Measurements from ENCODE around the gene CST7.
"Not testable (repeated sequence)": the region's sequence is repeated elsewhere in the genome, so short reads cannot be mapped to it uniquely, and the experiment has no call there.

The CST7 gene

DNA sequence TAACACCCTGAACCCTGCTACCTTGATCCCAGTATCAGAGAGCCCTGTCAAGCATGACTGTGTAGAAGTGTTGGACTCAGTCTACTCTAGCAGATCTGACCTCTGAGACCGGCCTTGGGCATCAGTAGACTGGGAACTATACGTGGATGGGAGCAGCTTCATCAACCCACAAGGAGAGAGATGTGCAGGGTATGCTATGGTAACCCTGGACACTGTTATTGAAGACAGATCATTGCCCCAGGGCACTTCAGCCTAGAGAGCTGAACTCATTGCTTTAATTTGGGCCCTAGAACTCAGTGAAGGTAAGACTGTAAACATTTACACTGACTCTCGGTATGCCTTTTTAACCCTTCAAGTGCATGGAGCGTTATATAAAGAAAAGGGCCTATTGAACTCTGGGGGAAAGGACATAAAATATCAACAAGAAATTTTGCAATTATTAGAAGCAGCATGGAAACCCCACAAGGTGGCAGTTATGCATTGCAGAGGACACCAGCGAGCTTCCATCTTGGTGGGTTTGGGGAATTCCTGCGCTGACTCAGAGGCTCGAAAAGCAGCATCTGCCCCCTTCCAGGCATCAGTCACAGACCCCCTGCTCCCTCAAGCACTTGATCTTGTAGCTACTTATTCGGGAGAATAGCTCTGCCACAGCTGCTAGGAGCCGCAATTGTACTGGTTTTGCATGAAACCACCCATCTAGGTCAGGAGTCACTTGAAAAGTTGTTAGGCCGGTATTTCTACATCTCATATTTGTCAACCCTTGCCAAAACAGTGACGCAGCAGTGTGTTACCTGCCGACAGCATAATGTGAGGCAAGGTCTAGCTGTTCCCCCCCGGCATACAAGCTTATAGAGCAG lies 19.0 kb upstream of the CST7 start:
- peak; percentile 33 for DNase-seq

DNA sequence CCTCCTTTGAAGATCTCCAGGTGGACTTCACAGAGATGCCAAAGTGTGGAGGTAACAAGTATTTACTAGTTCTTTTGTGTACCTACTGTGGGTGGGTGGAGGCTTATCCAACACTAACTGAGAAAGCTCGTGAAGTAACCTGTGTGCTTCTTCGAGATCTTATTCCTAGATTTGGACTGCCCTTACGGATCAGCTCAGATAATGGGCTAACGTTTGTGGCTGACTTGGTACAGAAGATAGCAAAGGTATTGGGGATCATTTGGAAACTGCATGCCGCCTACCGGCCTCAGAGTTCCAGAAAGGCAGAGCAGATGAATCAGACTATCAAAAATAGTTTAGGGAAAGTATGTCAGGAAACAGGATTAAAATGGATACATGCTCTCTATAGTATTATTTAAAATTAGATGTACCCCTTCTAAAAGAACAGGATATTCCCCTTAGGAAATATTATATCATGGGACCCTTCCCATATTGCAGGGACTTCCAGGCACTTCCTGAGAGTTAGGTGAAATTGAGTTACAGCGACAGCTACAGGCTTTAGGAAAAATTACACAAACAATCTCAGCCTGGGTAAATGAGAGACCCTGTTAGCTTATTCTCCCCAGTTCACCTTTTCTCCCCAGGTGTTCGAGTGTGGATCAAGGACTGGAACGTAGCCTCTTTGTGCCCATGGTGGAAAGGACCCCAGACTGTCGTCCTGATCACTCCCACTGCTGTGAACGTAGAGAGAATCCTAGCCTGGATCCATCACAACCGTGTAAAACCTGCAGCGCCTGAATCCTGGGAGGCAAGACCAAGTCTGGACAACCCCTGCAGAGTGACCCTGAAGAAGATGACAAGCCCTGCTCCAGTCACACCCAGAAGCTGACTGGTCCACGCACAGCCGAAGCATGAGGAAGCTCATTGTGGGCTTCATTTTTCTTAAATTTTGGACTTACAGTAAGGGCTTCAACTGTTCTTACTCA lies 18.1 kb upstream of the CST7 start:
- not testable (repeated sequence) for DNase-seq

DNA sequence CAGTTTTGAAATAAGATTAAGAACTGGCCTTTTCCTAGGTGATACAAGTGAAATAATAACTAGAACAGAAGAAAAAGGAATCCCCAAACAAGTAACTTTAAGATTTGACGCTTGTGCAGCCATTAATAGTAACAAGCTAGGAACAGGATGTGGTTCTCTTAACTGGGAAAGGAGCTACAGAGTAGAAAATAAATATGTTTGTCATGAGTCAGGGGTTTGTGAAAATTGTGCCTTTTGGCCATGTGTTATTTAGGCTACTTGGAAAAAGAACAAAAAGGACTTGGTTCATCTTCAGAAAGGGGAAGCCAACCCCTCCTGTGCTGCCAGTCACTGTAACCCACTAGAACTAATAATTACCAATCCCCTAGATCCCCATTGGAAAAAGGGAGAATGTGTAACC lies 17.2 kb upstream of the CST7 start:
- not testable (repeated sequence) for DNase-seq

- no peak for DNase-seq
Measured at GRCh38 chr20:24933266-24933908, 15.7 kb upstream of the CST7 start.

GRCh38 chr20:24934101-24934661 lies 14.9 kb upstream of the CST7 start:
- DNase-seq, result no peak

DNA sequence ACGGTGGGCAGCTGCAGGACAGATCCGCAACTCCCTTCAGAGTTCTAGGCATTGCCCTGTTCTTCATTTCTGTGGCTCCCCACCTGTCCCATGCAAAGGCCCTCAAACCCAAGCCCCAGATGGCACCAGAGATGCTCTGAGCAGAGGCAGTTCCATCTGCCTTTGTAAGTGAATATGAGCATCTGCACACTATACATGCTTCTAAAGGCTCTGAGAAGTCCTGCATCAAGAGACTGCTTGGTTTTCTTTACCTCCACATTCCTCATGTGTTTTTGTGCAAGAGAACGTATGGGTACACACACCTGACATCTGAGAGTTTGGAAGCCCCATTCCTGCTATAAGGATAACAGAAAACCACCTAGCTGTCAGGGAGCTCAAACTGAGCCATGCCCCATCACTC lies 14.4 kb upstream of the CST7 start:
- DNase-seq, result no peak

GRCh38 chr20:24935140-24935539 lies 13.9 kb upstream of the CST7 start:
- DNase-seq, result no peak

DNA sequence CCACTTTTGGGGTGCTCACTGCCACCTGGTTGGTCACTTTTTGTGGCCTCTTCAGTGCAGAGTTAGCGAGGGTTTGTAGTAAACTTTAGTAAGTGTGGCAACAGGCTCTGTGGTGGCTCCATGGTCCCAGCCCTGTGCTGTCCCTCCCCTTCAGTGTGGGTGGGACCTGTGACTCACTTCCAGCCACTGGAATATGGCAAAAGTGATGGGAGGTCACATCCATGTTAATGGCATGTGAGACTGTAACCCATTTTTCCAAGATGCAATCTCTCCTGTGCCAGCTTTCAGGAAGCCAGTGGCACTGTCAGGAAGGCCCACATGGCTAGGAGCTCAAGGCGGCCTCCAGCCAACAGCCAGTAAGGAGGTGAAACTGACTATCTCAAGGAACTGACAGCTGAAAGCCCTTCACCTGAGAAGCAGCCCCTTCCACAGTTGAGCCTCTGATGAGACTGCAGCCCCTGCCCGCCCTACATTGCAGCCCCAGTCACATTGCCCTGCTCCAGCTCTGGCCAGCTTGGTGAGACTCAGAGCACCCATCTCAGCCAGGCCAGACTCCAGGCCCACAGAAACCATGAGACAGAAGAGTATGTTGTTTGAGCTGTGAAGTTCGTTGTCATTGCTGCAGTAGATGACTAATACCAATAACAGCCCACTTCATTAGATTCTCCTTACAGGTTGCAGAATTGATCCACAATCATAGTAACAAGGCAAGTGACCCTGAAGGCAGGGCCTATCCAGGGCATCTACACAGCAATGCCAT lies 13.1 kb upstream of the CST7 start:
- DNase-seq, result no peak

GRCh38 chr20:24936526-24937407 lies 12.3 kb upstream of the CST7 start:
- no peak for DNase-seq

- no peak for DNase-seq
Measured at GRCh38 chr20:24937579-24937978, 11.5 kb upstream of the CST7 start.

GRCh38 chr20:24938498-24938897 lies 10.6 kb upstream of the CST7 start:
- DNase-seq, result no peak

DNA sequence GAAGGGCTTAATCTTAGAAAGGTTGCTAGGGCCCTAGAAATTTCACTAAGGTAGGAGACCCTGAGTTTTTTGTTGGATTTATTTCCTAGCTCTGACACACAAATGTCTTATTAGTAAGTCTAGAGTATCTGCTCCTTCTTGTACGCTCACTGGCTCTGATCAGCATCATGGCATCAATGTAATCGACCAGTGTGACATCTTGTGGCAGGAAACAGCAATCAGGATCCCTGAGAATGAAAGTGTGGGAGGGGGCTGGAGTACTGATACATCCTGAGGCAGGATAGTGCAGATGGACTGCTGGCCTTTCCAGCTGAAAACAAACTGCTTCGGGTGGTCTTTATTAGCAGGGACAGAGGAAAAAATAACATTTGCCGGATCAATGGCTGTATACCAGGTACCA lies 10.0 kb upstream of the CST7 start:
- DNase-seq, result no peak

DNA sequence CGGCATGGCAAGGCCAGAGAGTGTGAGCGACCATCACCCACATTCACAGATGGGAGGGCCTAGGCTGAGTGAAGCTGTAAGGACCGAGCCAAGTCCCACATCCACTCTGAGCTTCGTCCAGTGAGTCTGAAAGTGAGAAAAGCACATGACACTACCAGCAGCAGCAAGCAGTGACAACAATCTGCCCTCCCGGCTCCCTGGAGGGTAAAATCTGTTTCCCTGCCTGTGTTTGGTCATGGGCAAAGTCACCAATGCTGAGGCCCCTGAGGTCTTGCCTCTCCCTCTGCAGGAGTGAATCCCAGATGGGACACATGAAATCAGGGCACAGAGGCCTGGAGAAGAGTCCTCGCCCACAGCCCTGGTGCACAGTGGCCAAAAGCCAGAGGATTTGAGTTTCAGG lies 6.4 kb upstream of the CST7 start:
- DNase-seq, result no peak

DNA sequence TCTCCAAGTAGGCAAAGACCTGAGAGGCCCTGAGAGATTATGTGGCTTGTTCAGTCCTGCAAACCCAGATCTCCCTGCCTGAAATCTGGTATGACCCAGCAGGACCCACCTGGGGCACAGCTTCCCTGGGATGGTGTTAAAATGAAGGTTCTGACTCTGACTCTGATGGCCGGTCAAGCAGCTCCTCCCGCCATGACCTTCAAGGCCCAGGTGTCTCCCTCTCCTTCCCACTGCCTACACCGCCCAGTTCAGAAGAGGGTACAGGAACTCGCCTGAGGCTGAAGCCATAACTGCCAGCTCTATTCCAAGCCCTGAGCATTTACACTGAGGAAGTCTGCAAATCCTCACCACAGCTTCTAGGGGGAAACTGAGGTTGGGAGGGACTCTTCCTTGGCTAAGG lies 5.9 kb upstream of the CST7 start:
- DNase-seq, result no peak

- DNase-seq, result no peak
Measured at GRCh38 chr20:24943731-24944130, 5.3 kb upstream of the CST7 start.

DNA sequence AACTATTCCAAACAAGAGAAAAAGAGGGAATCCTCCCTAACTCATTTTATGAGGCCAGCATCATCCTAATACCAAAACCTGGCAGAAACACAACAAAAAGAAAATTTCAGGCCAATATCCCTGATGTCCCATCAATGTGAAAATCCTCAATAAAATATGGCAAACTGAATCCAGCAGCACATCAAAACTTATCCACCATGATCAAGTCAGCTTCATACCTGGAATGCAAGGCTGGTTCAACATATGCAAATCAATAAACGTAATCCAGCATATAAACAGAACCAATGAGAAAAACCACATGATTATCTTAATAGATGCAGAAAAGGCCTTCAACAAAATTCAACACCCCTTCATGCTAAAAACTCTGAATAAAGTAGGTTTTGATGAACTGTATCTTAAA lies 2.7 kb upstream of the CST7 start:
- not testable (repeated sequence) for DNase-seq

DNA sequence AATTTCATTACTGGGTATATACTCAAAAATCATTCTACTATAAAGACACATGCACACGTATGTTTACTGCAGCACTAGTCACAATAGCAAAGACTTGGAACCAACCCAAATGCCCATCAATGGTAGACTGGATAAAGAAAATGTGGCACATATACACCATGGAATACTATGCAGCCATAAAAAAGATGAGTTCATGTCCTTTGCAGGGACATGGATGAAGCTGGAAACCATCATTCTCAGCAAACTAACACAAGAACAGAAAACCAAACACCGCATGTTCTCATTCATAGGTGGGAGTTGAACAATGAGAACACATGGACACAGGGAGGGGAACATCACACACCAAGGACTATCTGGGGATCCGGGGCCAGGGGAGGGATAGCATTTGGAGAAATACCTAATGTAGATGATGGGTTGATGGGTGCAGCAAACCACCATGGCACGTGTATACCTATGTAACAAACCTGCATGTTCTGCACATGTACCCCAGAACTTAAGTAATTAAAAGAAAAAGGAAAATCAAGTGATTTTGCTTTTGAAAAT lies 602 bp upstream of the CST7 start:
- DNase-seq, result not testable (repeated sequence)

DNA sequence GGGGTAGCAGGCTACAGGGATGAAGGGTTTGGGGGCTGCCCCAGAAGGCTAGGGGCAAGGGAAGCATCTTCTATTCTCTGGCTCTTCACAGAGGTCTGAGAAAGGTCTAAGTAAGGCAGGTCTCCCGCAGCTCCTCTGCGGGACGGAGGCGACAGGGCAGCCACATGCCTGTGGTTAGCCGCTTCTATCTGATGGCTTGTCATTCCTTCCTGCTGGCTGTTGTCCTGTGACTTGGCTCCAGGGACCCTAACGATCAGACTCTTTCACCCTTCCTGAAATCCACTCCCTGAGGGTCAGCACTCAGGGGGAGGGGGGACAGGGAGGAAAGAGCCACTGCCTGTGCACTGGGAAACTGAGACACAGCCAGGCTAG lies 673 bp downstream of the CST7 start:
- no peak for DNase-seq

GRCh38 chr20:24950128-24950835 lies 1.2 kb downstream of the CST7 start:
- no peak for DNase-seq

- DNase-seq, result no peak
Measured at GRCh38 chr20:24950836-24951525, 1.9 kb downstream of the CST7 start.

Measured in activated naive CD4-positive, alpha-beta T cell treated with Interleukin-2 at 50 U/mL for 16 hours (primary cell).